ENCODE measurements around the gene KCNIP3.
"Not testable (repeated sequence)": the region's sequence is repeated elsewhere in the genome, so short reads cannot be mapped to it uniquely, and the experiment has no call there.

Gene KCNIP3

GRCh38 chr2:95351598-95351915 is 54.4 kb downstream of the KCNIP3 start:
- in situ Hi-C loops (cut with HindIII; ENCODE audit: low pct_ligation_motif_present, low pct_unique_long_range_greater_than_20kb, low sequenced_read_pairs), result no loop called here
- no peak for DNase-seq

GRCh38 chr2:95352310-95353054 is 55.3 kb downstream of the KCNIP3 start:
- in situ Hi-C loops (cut with HindIII; ENCODE audit: low pct_ligation_motif_present, low pct_unique_long_range_greater_than_20kb, low sequenced_read_pairs), result no loop called here
- DNase-seq, result no peak

DNA sequence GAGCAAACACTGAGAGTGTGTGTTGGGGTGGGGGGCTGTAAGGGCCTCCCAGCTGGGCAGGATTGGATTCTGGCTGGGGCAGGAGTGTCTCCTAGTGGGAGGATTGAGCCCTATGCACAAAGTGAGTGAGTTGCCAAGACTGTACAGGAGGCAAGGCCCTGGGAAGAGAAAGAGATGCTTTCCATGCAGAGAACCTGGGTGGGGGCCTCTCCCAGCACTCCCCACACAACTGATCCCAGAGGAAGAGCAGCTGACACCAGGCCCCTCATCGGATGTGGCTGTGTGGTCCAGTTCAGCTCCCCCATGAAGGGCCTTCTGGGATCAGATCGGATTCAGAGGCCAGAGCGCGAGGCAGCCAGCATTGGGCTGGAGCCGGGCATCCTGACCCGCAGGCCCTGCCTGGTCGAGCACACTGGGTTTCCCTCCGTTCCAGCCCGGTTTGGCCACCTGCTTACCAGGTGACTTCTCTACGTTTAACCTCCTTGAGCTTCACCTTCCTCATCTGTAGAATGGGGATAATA is 56.0 kb downstream of the KCNIP3 start:
- in situ Hi-C loops (cut with HindIII; ENCODE audit: low pct_ligation_motif_present, low pct_unique_long_range_greater_than_20kb, low sequenced_read_pairs), result no loop called here
- DNase-seq, result no peak

GRCh38 chr2:95353613-95354468 is 56.7 kb downstream of the KCNIP3 start:
- no peak for DNase-seq
- in situ Hi-C loops (cut with HindIII; ENCODE audit: low pct_ligation_motif_present, low pct_unique_long_range_greater_than_20kb, low sequenced_read_pairs), result no loop called here

GRCh38 chr2:95354469-95354901 is 57.3 kb downstream of the KCNIP3 start:
- DNase-seq, result no peak
- in situ Hi-C loops (cut with HindIII; ENCODE audit: low pct_ligation_motif_present, low pct_unique_long_range_greater_than_20kb, low sequenced_read_pairs), result no loop called here

- in situ Hi-C loops (cut with HindIII; ENCODE audit: low pct_ligation_motif_present, low pct_unique_long_range_greater_than_20kb, low sequenced_read_pairs), result no loop called here
- DNase-seq, result no peak
Observed at GRCh38 chr2:95354925-95355324, 57.8 kb downstream of the KCNIP3 start.

DNA sequence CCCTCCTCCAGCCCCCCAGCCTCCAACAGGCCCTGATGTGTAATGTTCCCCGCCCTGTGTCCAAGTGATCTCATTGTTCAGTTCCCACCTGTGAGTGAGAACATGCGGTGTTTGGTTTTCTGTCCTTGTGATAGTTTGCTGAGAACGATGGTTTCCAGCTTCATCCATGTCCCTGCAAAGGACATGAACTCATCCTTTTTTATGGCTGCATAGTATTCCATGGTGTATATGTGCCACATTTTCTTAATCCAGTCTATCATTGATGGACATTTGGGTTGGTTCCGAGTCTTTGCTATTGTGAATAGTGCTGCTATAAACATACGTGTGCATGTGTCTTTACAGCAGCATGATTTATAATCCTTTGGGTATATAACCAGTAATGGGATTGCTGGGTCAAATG is 58.3 kb downstream of the KCNIP3 start:
- DNase-seq; in situ Hi-C loops (cut with HindIII; ENCODE audit: low pct_ligation_motif_present, low pct_unique_long_range_greater_than_20kb, low sequenced_read_pairs): not testable (repeated sequence)

DNA sequence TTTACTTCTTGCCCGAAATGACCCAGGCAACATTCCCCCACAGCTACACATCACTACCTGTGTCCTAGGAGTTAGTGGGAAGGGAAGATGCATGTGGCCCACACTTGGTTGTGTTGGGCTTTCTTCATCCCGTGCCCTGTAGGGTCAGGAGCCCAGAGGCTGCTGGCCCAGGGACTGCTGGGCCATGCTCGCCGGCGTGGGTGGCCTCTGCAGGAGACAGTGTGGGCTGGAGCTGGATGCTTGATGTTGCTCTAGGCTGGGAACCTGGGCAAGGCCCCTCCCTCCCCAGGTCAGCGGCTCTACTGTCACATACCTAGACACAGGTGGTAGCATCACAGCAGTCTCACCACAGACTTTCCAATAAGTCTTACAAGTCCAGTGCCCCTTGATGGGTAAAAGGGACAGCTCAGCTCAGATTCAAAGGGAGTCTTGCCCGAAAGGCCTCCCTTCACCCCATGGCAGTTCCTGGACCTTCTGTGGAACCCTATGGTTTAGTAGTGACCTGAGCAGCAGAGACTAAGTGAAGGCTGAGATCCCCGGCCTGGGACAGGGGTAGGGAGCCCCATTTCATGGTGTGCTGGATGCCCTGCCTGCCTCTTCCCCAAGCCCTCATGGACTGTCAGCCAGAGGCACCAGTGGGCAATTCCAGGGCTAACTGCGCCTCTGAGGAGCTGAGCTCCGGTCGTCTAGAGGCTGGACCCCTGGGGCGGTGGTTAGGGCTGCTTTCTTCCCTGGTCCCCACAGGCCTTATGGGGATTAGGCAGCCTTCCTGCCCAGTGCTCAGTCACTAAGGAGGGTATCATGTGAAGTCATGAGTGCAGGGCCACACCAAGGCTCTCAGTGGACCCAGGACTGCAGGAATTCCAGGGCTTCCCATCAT is 59.9 kb downstream of the KCNIP3 start:
- in situ Hi-C loops (cut with HindIII; ENCODE audit: low pct_ligation_motif_present, low pct_unique_long_range_greater_than_20kb, low sequenced_read_pairs), result no loop called here
- no peak for DNase-seq

- DNase-seq, result no peak
- in situ Hi-C loops (cut with HindIII; ENCODE audit: low pct_ligation_motif_present, low pct_unique_long_range_greater_than_20kb, low sequenced_read_pairs), result no loop called here
Observed at GRCh38 chr2:95357717-95358280, 60.7 kb downstream of the KCNIP3 start.

DNA sequence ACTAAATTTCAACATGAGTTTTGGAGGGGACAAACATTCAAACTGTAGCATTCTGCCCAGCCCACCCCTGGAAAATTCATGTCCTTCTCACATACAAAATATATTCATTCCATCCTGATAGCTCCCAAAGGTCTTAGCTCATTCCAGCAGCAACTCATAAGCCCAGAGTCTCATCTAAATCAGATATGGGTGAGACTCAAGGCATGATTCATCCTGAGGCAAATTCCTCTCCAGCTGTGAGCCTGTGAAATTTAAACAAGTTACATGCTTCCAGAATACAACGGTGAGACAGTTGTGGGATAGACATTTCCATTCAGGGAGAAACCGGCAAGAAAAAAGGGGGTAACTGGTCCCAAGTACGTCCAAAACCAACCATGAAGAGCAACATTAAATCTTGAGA is 61.9 kb downstream of the KCNIP3 start:
- DNase-seq, result peak; percentile 16
- in situ Hi-C loops (cut with HindIII; ENCODE audit: low pct_ligation_motif_present, low pct_unique_long_range_greater_than_20kb, low sequenced_read_pairs), result no loop called here

DNA sequence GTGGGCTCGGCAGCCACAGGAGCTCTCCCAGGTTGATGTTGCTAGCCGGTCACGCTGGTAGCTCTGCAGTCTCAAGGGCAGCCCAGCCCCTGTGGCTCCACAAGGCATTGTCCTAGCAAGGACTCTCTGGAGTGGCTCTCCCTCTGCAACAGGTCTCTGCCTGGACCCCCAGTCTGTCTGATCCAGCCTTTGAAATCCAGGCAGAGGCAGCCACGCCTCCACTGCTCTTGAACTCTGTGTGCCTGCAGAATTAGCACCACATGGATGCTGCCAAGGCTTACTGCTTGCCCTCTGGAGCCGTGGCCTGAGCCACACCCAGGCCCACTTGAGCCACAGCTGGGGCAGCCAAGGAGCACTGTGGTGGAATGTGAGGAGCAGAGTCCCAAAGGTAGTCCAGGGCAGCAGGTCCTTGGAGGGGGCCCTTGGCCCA is 62.4 kb downstream of the KCNIP3 start:
- in situ Hi-C loops (cut with HindIII; ENCODE audit: low pct_ligation_motif_present, low pct_unique_long_range_greater_than_20kb, low sequenced_read_pairs), result no loop called here
- DNase-seq, result no peak

DNA sequence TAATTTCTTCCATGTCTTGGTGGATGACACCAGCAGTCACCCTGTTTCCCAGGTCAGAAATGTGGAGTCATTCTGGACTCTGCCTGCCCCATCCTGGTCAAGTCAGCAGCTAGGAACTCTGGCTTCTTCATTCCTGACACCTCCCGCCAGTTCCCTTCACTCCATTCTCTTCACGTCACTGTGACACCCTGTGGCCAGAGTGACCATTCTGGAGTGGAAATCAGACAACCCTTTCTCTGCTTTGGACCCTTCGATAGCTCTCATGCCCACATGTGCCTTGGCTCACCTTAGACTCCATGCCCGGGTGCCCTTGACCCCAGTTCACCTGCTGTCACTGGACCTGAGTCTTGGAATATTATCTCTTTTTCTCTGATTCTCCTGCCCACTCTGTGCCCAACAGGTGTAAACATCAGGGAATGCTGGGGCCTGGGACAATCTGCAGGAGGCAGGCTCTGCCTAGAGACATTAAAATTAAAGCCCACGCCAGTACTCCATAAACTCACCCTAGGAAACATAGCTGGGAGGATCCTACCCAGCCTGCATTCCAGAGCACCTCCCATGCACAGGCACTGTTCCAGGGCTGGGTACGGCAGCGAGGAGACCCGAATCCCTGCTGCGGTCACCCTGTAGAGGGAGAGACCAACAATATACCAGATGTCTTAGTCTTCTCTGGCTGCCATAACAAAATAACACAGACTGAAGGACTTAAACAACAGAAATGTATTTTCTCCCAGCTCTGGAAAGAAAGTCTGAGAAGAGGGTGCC is 64.3 kb downstream of the KCNIP3 start:
- in situ Hi-C loops (cut with HindIII; ENCODE audit: low pct_ligation_motif_present, low pct_unique_long_range_greater_than_20kb, low sequenced_read_pairs), result no loop called here

DNA sequence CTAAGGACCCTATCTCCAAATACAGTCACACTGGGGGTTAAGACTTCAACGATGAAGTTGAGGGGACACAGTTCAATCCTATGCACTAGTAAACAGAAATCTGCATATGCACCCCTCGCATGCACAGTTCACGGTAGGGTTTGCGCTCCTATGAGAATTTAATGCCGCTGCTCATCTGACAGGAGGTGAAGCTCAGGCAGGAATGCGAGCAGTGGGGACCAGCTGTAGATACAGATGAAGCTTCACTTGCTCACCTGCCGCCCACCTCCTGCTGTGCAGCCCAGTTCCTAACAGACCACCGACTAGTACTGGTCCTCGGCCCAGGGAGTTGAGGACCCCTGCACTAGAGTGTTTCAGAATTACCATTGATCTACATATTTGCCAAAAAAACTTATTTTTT is 65.3 kb downstream of the KCNIP3 start:
- in situ Hi-C loops (cut with HindIII; ENCODE audit: low pct_ligation_motif_present, low pct_unique_long_range_greater_than_20kb, low sequenced_read_pairs), result no loop called here

More for the DNA sequence above, 64.3 kb downstream of the KCNIP3 start:
- DNase-seq, result no peak

GRCh38 chr2:95366514-95366913 is 69.4 kb downstream of the KCNIP3 start:
- DNase-seq, result no peak
- in situ Hi-C loops (cut with HindIII; ENCODE audit: low pct_ligation_motif_present, low pct_unique_long_range_greater_than_20kb, low sequenced_read_pairs), result no loop called here

More for the DNA sequence above, 65.3 kb downstream of the KCNIP3 start:
- no peak for DNase-seq

- no peak for DNase-seq
- in situ Hi-C loops (cut with HindIII; ENCODE audit: low pct_ligation_motif_present, low pct_unique_long_range_greater_than_20kb, low sequenced_read_pairs), result no loop called here
Observed at GRCh38 chr2:95372216-95372829, 75.2 kb downstream of the KCNIP3 start.

DNA sequence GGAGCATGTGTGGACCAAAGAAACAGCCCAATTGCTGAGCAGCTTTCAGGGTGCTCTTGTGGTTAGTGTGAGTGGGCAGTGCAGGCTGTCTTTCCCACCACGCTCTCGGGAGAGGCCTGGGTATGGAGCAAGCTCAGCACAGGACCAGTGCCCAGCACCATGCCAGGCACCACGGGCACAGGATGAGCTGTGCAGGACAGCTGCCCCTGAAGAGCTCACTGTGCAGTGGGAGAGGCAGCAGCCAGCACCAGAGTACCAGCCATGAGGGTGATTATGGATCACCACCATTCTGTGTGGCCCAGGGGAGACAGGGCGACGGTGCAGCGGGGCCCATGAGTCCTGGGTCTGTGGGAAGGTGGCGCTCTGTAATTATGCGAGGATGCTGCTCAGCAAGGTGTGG is 75.7 kb downstream of the KCNIP3 start:
- DNase-seq, result no peak
- in situ Hi-C loops (cut with HindIII; ENCODE audit: low pct_ligation_motif_present, low pct_unique_long_range_greater_than_20kb, low sequenced_read_pairs), result no loop called here

DNA sequence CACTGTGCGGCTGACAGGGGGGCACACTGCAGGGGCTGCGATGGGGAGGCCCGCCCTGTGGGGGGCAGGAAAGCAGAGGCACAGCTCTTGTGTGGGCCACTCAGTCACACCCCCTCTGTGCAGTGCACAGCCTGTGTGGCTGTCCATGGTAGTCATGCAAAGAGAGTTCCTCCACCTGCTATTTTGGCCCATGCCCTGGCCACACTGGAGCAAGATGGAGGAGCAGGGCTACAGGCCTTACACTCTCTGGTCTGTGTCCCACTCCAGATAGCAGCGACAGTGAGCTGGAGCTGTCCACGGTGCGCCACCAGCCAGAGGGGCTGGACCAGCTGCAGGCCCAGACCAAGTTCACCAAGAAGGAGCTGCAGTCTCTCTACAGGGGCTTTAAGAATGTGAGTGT is 76.9 kb downstream of the KCNIP3 start:
- DNase-seq, result no peak
- in situ Hi-C loops (cut with HindIII; ENCODE audit: low pct_ligation_motif_present, low pct_unique_long_range_greater_than_20kb, low sequenced_read_pairs), result no loop called here
